Loucy (cell line): ENCODE results near the gene REPS2.

ENCODE experiments used
- H2AFZ ChIP-seq: fragments of 200-600 bp; sonication (generic); 2 replicates; pipeline ENCODE4 v1.6.0; 2016; ENCODE audit warnings: antibody characterized with exemption, mild to moderate bottlenecking, low read length, moderate library complexity
- H3F3A ChIP-seq: fragments of 200-600 bp; 2 replicates; pipeline ENCODE4 v1.6.0; 2016; ENCODE audit warnings: antibody characterized with exemption, low read depth, mild to moderate bottlenecking
- H3K27me3 ChIP-seq: fragments of 200-600 bp; sonication (generic); 2 replicates; pipeline ENCODE4 v1.6.1; 2014; ENCODE audit warnings: low read length, mild to moderate bottlenecking; ENCODE audit not compliant: insufficient read depth, poor library complexity, severe bottlenecking
- H3K36me3 ChIP-seq: fragments of 200-600 bp; sonication (generic); 2 replicates; pipeline ENCODE4 v1.6.1; 2016; ENCODE audit warnings: low read length; ENCODE audit not compliant: insufficient read depth
- H3K4me1 ChIP-seq: fragments of 200-600 bp; sonication (generic); 2 replicates; pipeline ENCODE4 v1.5.1; 2014; ENCODE audit warnings: low read length, mild to moderate bottlenecking; ENCODE audit not compliant: insufficient read depth, poor library complexity, severe bottlenecking
- H3K4me2 ChIP-seq: fragments of 200-600 bp; sonication (generic); 2 replicates; pipeline ENCODE4 v1.6.0; 2014; ENCODE audit warnings: antibody characterized with exemption, low read length, low read depth, mild to moderate bottlenecking; ENCODE audit not compliant: poor library complexity, severe bottlenecking
- H3K4me3 ChIP-seq: fragments of 200-600 bp; sonication (generic); 2 replicates; pipeline ENCODE4 v1.5.1; 2014; ENCODE audit warnings: low read length, mild to moderate bottlenecking, mixed read lengths; ENCODE audit not compliant: poor library complexity, severe bottlenecking
- H3K79me2 ChIP-seq: fragments of 200-600 bp; sonication (generic); 2 replicates; pipeline ENCODE4 v1.6.1; 2014; ENCODE audit warnings: low read length; ENCODE audit not compliant: insufficient read depth
- H3K9ac ChIP-seq: fragments of 200-600 bp; sonication (generic); 2 replicates; pipeline ENCODE4 v1.6.0; 2014; ENCODE audit warnings: mild to moderate bottlenecking, low read depth, low read length, moderate library complexity; ENCODE audit not compliant: poor library complexity, severe bottlenecking
- H3K9me2 ChIP-seq: fragments of 200-600 bp; sonication (generic); replicated peaks from 2 replicates; pipeline ENCODE4 v1.6.1; 2016; ENCODE audit warnings: low read depth, low read length, mixed read lengths
- H3K9me3 ChIP-seq: fragments of 200-600 bp; sonication (generic); 2 replicates; pipeline ENCODE4 v1.6.1; 2014; ENCODE audit warnings: mild to moderate bottlenecking, antibody characterized with exemption, low read length, low read depth; ENCODE audit not compliant: insufficient read depth
- H4K20me1 ChIP-seq: fragments of 200-600 bp; sonication (generic); 2 replicates; pipeline ENCODE4 v1.6.0; 2014; ENCODE audit warnings: antibody characterized with exemption, low read length, mild to moderate bottlenecking; ENCODE audit not compliant: insufficient read depth, poor library complexity, severe bottlenecking
- CTCF ChIP-seq: fragments of 200-600 bp; sonication (generic); conservative IDR thresholded peaks from 2 replicates; pipeline ENCODE4 v1.5.1; 2014; ENCODE audit warnings: mild to moderate bottlenecking, antibody characterized with exemption, low read length
- EZH2phosphoT487 ChIP-seq: fragments of 200-600 bp; IDR thresholded peaks from 2 replicates; pipeline ENCODE4 v1.6.1; 2018; ENCODE audit warnings: antibody characterized with exemption, mild to moderate bottlenecking, moderate library complexity, borderline replicate concordance

The REPS2 gene

GRCh38 chrX:17161991-17162390, 215.5 kb downstream of the REPS2 start:
- Histone ChIP-seq H3K79me2 (no peaks in the 10 kb centered on the region), H4K20me1 (no peaks in the 10 kb centered on the region), H3K4me2 (no peak overlapping the region), H3K36me3 (no peaks in the 10 kb centered on the region), H3K4me3 (no peak overlapping the region), H3K9ac (no peak overlapping the region), H3K9me2 (no peaks in the 10 kb centered on the region), H3K27me3 (no peaks in the 10 kb centered on the region), H3K9me3 (no peaks in the 10 kb centered on the region), H3F3A (no peaks in the 10 kb centered on the region), H2AFZ (no peak overlapping the region), H3K4me1 (no peaks in the 10 kb centered on the region)
- TF ChIP-seq EZH2phosphoT487 (no peak), CTCF (no peak)

- no peak for TF ChIP-seq CTCF
- no peak for TF ChIP-seq EZH2phosphoT487
- Histone ChIP-seq H3K9me3 (no peaks in the 10 kb centered on the region), H3K9me2 (no peaks in the 10 kb centered on the region), H3K36me3 (no peaks in the 10 kb centered on the region), H3K4me2 (no peak overlapping the region), H3F3A (no peaks in the 10 kb centered on the region), H3K4me1 (no peaks in the 10 kb centered on the region), H3K27me3 (no peaks in the 10 kb centered on the region), H3K4me3 (no peak overlapping the region), H2AFZ (no peak overlapping the region), H3K9ac (no peak overlapping the region), H4K20me1 (no peaks in the 10 kb centered on the region), H3K79me2 (no peaks in the 10 kb centered on the region)
These were observed 217.6 kb downstream of the REPS2 start for GRCh38 chrX:17164079-17164478.

- no peak overlapping the region for H2AFZ ChIP-seq
These were observed 218.5 kb downstream of the REPS2 start for GRCh38 chrX:17164941-17165340.

More at GRCh38 chrX:17164941-17165340, 218.5 kb downstream of the REPS2 start:
- Histone ChIP-seq H3K27me3 (no peaks in the 10 kb centered on the region), H3K79me2 (no peaks in the 10 kb centered on the region), H3K36me3 (no peaks in the 10 kb centered on the region), H3K4me1 (no peaks in the 10 kb centered on the region), H3K9me2 (no peaks in the 10 kb centered on the region), H3F3A (no peaks in the 10 kb centered on the region), H3K9ac (no peak overlapping the region), H3K9me3 (no peaks in the 10 kb centered on the region), H3K4me3 (no peak overlapping the region), H4K20me1 (no peaks in the 10 kb centered on the region), H3K4me2 (no peak overlapping the region)
- TF ChIP-seq EZH2phosphoT487 (no peak), CTCF (no peak)
